Measurements from ENCODE around the gene ETV1.

GRCh38 chr7:13901577-13901976 lies 87.9 kb downstream of the ETV1 start:
- TF ChIP-seq CTCF (conservative IDR thresholded peaks at IDR 0.05; ENCODE audit: low read length) (no peak), EZH2phosphoT487 (IDR thresholded peaks at IDR 0.05; ENCODE audit: borderline replicate concordance) (no peak)
